ENCODE measurements around the gene HTRA1. TPM values are rescaled to one million over a fixed set of nuclear protein-coding genes. Genes with fewer than 3 reads are reported as not detected.

HTRA1 gene
- total RNA-seq, 1 experiment from 2014 or later = 0.39 TPM

GRCh38 chr10:122426829-122427228 is 34.5 kb upstream of the HTRA1 start:
- ChIA-PET RAD21 (ENCODE audit: low non-redundant PET in 1 of 2, low total read pairs in 2 of 2, uncharacterized antibody in 2 of 2, unreplicated experiment in 2 of 2) (no interaction called here), POLR2A (no interaction called here)
- intact Hi-C loops (cut with micrococcal nuclease) = no loop called here

DNA sequence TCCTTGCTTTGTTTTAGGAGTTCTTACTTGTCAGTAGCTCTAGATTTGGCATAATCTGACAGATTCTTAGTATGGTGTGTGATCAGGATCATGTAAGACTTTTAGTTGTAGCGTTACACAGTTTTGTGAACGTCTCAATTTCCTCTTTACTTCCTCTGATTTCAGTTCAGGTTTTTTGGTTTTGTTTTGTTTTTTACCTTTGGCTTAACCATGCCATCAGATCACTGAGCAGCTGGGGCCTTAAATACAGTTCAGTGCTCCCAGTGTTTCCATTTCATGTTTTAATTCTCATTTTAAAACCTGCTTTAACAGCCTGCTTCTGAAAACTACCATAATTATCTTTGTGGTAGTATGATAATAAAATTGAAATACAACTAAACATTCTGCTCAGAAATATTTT is 34.1 kb upstream of the HTRA1 start:
- H3K27me3 ChIP-seq (ENCODE audit: insufficient read depth, low read length) = no peaks in the 10 kb centered on the region
- no peak overlapping the region for H3K4me2 ChIP-seq (ENCODE audit: low read length)
- intact Hi-C loops (cut with micrococcal nuclease) = no loop called here
- POLR2A ChIA-PET = no interaction called here
- peaks cover 0 to 6% of the 10 kb centered on the region in 2 experiments; a peak in 2 of 4 replicates for H3K36me3 ChIP-seq (ENCODE audit: control insufficient read depth in 1 of 2, insufficient read depth in 2 of 2, low read length in 2 of 2)
- H3K4me1 ChIP-seq (ENCODE audit: control insufficient read depth in 1 of 2, insufficient read depth in 2 of 2, low read length in 2 of 2) = no peaks in the 10 kb centered on the region
- RAD21 ChIA-PET (ENCODE audit: low non-redundant PET in 1 of 2, low total read pairs in 2 of 2, uncharacterized antibody in 2 of 2, unreplicated experiment in 2 of 2) = no interaction called here
- H3K27ac ChIP-seq (ENCODE audit: low read depth, low read length) = no peak overlapping the region
- no peak for ATAC-seq
- H3K9me2 ChIP-seq (ENCODE audit: insufficient read depth) = no peaks in the 10 kb centered on the region
- no peak overlapping the region for H3K9ac ChIP-seq (ENCODE audit: low read length)
- DNase-seq (ENCODE audit: low read depth, low spot score) = no peak
- H3K4me3 ChIP-seq (replicated peaks in 1 of 2; ENCODE audit: low read depth in 1 of 2, low read length in 2 of 2) = no peak overlapping the region
- H2AFZ ChIP-seq (ENCODE audit: low read depth, low read length, poor library complexity, severe bottlenecking) = no peak overlapping the region
- no TSS peak for BruUV-seq (replicated peaks)
- H3K79me2 ChIP-seq (ENCODE audit: insufficient read depth, low read length) = no peaks in the 10 kb centered on the region
- CTCF ChIA-PET = interaction anchor here (1.4 kb wide), 1 partner anchor 83 kb away, joined by 3 read pairs; no protein-coding TSS in a partner anchor
- H4K20me1 ChIP-seq (ENCODE audit: insufficient read depth) = no peaks in the 10 kb centered on the region
- no peaks in the 10 kb centered on the region for H3K9me3 ChIP-seq (ENCODE audit: control insufficient read depth in 1 of 2, insufficient read depth in 1 of 2, low read depth in 1 of 2, low read length in 2 of 2)
- TF ChIP-seq SIN3A (IDR thresholded peaks at IDR 0.05; ENCODE audit: low read depth) (no peak), ZFX (IDR thresholded peaks at IDR 0.05) (no peak), ZBTB33 (IDR thresholded peaks at IDR 0.05; ENCODE audit: extremely low read depth, insufficient replicate concordance, low read length) (no peak), ZNF274 (IDR thresholded peaks at IDR 0.05; ENCODE audit: low read depth, low read length) (no peak), EGR1 (IDR thresholded peaks at IDR 0.05; ENCODE audit: low read depth) (no peak)
- TF ChIP-seq, protein P1, sequence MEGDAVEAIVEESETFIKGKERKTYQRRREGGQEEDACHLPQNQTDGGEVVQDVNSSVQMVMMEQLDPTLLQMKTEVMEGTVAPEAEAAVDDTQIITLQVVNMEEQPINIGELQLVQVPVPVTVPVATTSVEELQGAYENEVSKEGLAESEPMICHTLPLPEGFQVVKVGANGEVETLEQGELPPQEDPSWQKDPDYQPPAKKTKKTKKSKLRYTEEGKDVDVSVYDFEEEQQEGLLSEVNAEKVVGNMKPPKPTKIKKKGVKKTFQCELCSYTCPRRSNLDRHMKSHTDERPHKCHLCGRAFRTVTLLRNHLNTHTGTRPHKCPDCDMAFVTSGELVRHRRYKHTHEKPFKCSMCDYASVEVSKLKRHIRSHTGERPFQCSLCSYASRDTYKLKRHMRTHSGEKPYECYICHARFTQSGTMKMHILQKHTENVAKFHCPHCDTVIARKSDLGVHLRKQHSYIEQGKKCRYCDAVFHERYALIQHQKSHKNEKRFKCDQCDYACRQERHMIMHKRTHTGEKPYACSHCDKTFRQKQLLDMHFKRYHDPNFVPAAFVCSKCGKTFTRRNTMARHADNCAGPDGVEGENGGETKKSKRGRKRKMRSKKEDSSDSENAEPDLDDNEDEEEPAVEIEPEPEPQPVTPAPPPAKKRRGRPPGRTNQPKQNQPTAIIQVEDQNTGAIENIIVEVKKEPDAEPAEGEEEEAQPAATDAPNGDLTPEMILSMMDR (IDR thresholded peaks at IDR 0.05 in 2 of 3, conservative IDR thresholded peaks at IDR 0.05 in 1 of 3; ENCODE audit: borderline replicate concordance in 1 of 3, insufficient read depth in 1 of 3, low read depth in 2 of 3, low read length in 2 of 3) = no peak
- TF ChIP-seq, protein P2, sequence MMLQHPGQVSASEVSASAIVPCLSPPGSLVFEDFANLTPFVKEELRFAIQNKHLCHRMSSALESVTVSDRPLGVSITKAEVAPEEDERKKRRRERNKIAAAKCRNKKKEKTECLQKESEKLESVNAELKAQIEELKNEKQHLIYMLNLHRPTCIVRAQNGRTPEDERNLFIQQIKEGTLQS (IDR thresholded peaks at IDR 0.05) = no peak

More at GRCh38 chr10:122426829-122427228, 34.5 kb upstream of the HTRA1 start:
- no peaks in the 10 kb centered on the region for H3K9me3 ChIP-seq (ENCODE audit: control insufficient read depth in 1 of 2, insufficient read depth in 1 of 2, low read depth in 1 of 2, low read length in 2 of 2)
- BruUV-seq (replicated peaks) = no TSS peak
- no peaks in the 10 kb centered on the region for H3K4me1 ChIP-seq (ENCODE audit: control insufficient read depth in 1 of 2, insufficient read depth in 2 of 2, low read length in 2 of 2)
- DNase-seq (ENCODE audit: low read depth, low spot score) = no peak
- no peak overlapping the region for H3K4me2 ChIP-seq (ENCODE audit: low read length)
- CTCF ChIA-PET = interaction anchor here (1.4 kb wide), 1 partner anchor 82 kb away, joined by 3 read pairs; no protein-coding TSS in a partner anchor
- no peak overlapping the region for H2AFZ ChIP-seq (ENCODE audit: low read depth, low read length, poor library complexity, severe bottlenecking)
- TF ChIP-seq CEBPB (IDR thresholded peaks at IDR 0.05; ENCODE audit: low read depth) (no peak), SP1 (IDR thresholded peaks at IDR 0.05; ENCODE audit: low read depth) (no peak), EZH2phosphoT487 (IDR thresholded peaks at IDR 0.05; ENCODE audit: borderline replicate concordance) (no peak), POLR2A (IDR thresholded peaks at IDR 0.05; ENCODE audit: borderline replicate concordance, extremely low read depth, insufficient read depth, insufficient read length) (no peak), SIN3A (IDR thresholded peaks at IDR 0.05; ENCODE audit: low read depth) (no peak)
- TF ChIP-seq, protein P1 (IDR thresholded peaks at IDR 0.05 in 2 of 3, conservative IDR thresholded peaks at IDR 0.05 in 1 of 3; ENCODE audit: borderline replicate concordance in 1 of 3, insufficient read depth in 1 of 3, low read depth in 2 of 3, low read length in 2 of 3) = no peak
- TF ChIP-seq, protein P3, sequence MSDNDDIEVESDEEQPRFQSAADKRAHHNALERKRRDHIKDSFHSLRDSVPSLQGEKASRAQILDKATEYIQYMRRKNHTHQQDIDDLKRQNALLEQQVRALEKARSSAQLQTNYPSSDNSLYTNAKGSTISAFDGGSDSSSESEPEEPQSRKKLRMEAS (IDR thresholded peaks at IDR 0.05) = no peak
- H3K9ac ChIP-seq (ENCODE audit: low read length) = no peak overlapping the region
- no peak overlapping the region for H3K4me3 ChIP-seq (replicated peaks in 1 of 2; ENCODE audit: low read depth in 1 of 2, low read length in 2 of 2)
- ATAC-seq = no peak
- no peaks in the 10 kb centered on the region for H3K9me2 ChIP-seq (ENCODE audit: insufficient read depth)
- H4K20me1 ChIP-seq (ENCODE audit: insufficient read depth) = no peaks in the 10 kb centered on the region
- peaks cover 0 to 6% of the 10 kb centered on the region in 2 experiments; a peak in 2 of 4 replicates for H3K36me3 ChIP-seq (ENCODE audit: control insufficient read depth in 1 of 2, insufficient read depth in 2 of 2, low read length in 2 of 2)
- no peak overlapping the region for H3K27ac ChIP-seq (ENCODE audit: low read depth, low read length)
- H3K27me3 ChIP-seq (ENCODE audit: insufficient read depth, low read length) = no peaks in the 10 kb centered on the region
- H3K79me2 ChIP-seq (ENCODE audit: insufficient read depth, low read length) = no peaks in the 10 kb centered on the region
